Measurements from ENCODE around the gene ARID3C.

The ARID3C gene

DNA sequence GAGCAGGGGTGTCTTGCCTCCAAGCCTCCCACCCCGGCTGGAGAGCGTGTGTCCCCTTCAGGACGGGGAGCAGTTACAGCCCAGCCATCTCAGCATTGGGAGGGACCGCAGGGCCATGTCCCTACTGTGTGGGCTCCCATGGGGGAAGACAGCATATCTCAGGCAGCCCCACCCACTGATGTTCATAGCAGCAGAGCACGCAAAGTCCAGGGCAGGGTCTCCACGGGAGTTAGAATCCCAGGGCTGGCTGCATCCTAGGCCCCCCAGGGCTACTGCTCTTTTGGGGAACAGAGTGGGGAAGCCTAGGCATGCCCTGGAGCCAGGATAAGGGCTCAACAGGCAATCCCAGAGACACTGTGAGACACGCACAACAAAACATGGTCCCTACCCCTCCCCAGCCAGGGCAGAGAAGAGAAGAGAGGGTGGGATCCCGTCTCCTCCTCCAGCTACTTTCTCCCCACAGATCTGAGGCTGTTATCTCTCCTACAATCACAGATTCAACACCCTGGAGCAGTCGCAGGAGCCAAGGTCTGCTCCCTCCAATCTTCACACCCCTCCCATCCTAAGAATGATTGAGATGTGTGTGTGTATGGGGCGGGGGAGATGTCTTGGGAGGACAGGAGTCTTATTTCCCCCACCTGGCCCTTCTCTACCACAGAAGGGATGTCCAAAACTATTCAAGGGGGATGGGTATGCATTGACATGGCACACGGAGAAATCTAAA is 42.8 kb downstream of the ARID3C start:
- TF ChIP-seq OSR1 (CRISPR knock-in tag; IDR thresholded peaks at IDR 0.05) = no peak
- no peak for TF ChIP-seq CSDC2 (CRISPR knock-in tag; IDR thresholded peaks at IDR 0.05)
- no peak for TF ChIP-seq ISL1 (CRISPR knock-in tag; IDR thresholded peaks at IDR 0.05)
- TF ChIP-seq TOX (CRISPR knock-in tag; IDR thresholded peaks at IDR 0.05; ENCODE audit: borderline replicate concordance) = no peak
- no peak for ATAC-seq

DNA sequence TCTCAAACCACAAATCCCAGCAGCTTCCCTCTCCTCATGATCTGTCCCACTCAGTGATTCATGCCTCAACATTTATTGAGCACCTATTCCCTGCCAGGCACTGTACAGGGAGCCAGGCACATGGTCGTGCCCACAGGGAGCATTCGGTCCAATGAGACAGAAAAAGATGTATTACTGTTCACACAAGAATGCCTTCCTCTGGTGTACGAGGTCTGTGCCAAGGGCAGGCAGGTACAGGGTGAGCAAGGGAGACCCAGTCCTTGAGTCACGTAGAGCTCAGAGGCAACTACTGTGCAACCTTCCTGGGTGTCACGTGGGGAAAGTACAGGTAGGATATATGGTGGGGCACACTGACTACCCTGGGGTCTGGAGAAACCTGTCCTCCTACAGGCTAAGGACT is 43.9 kb downstream of the ARID3C start:
- ATAC-seq = no peak
- TF ChIP-seq ESRRG (CRISPR knock-in tag; IDR thresholded peaks at IDR 0.05) (no peak), RARB (CRISPR knock-in tag; IDR thresholded peaks at IDR 0.05) (no peak), ZFP3 (CRISPR knock-in tag; IDR thresholded peaks at IDR 0.05) (no peak), ZC3H10 (CRISPR knock-in tag; IDR thresholded peaks at IDR 0.05) (no peak), TOX (CRISPR knock-in tag; IDR thresholded peaks at IDR 0.05; ENCODE audit: borderline replicate concordance) (no peak), OSR1 (CRISPR knock-in tag; IDR thresholded peaks at IDR 0.05) (no peak), ZFP30 (CRISPR knock-in tag; IDR thresholded peaks at IDR 0.05) (no peak)
- TF ChIP-seq, protein P1, sequence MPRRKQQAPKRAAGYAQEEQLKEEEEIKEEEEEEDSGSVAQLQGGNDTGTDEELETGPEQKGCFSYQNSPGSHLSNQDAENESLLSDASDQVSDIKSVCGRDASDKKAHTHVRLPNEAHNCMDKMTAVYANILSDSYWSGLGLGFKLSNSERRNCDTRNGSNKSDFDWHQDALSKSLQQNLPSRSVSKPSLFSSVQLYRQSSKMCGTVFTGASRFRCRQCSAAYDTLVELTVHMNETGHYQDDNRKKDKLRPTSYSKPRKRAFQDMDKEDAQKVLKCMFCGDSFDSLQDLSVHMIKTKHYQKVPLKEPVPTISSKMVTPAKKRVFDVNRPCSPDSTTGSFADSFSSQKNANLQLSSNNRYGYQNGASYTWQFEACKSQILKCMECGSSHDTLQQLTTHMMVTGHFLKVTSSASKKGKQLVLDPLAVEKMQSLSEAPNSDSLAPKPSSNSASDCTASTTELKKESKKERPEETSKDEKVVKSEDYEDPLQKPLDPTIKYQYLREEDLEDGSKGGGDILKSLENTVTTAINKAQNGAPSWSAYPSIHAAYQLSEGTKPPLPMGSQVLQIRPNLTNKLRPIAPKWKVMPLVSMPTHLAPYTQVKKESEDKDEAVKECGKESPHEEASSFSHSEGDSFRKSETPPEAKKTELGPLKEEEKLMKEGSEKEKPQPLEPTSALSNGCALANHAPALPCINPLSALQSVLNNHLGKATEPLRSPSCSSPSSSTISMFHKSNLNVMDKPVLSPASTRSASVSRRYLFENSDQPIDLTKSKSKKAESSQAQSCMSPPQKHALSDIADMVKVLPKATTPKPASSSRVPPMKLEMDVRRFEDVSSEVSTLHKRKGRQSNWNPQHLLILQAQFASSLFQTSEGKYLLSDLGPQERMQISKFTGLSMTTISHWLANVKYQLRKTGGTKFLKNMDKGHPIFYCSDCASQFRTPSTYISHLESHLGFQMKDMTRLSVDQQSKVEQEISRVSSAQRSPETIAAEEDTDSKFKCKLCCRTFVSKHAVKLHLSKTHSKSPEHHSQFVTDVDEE (CRISPR knock-in tag; IDR thresholded peaks at IDR 0.05) = no peak
- TF ChIP-seq, protein P2, sequence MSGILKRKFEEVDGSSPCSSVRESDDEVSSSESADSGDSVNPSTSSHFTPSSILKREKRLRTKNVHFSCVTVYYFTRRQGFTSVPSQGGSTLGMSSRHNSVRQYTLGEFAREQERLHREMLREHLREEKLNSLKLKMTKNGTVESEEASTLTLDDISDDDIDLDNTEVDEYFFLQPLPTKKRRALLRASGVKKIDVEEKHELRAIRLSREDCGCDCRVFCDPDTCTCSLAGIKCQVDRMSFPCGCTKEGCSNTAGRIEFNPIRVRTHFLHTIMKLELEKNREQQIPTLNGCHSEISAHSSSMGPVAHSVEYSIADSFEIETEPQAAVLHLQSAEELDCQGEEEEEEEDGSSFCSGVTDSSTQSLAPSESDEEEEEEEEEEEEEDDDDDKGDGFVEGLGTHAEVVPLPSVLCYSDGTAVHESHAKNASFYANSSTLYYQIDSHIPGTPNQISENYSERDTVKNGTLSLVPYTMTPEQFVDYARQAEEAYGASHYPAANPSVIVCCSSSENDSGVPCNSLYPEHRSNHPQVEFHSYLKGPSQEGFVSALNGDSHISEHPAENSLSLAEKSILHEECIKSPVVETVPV (CRISPR knock-in tag; IDR thresholded peaks at IDR 0.05) = no peak
- TF ChIP-seq, protein P3, sequence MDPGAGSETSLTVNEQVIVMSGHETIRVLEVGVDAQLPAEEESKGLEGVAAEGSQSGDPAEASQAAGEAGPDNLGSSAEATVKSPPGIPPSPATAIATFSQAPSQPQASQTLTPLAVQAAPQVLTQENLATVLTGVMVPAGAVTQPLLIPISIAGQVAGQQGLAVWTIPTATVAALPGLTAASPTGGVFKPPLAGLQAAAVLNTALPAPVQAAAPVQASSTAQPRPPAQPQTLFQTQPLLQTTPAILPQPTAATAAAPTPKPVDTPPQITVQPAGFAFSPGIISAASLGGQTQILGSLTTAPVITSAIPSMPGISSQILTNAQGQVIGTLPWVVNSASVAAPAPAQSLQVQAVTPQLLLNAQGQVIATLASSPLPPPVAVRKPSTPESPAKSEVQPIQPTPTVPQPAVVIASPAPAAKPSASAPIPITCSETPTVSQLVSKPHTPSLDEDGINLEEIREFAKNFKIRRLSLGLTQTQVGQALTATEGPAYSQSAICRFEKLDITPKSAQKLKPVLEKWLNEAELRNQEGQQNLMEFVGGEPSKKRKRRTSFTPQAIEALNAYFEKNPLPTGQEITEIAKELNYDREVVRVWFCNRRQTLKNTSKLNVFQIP (CRISPR knock-in tag; IDR thresholded peaks at IDR 0.05; ENCODE audit: borderline replicate concordance, low read depth) = no peak
- TF ChIP-seq, protein P4, sequence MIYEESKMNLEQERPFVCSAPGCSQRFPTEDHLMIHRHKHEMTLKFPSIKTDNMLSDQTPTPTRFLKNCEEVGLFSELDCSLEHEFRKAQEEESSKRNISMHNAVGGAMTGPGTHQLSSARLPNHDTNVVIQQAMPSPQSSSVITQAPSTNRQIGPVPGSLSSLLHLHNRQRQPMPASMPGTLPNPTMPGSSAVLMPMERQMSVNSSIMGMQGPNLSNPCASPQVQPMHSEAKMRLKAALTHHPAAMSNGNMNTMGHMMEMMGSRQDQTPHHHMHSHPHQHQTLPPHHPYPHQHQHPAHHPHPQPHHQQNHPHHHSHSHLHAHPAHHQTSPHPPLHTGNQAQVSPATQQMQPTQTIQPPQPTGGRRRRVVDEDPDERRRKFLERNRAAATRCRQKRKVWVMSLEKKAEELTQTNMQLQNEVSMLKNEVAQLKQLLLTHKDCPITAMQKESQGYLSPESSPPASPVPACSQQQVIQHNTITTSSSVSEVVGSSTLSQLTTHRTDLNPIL (CRISPR knock-in tag; IDR thresholded peaks at IDR 0.05; ENCODE audit: low read depth) = no peak

DNA sequence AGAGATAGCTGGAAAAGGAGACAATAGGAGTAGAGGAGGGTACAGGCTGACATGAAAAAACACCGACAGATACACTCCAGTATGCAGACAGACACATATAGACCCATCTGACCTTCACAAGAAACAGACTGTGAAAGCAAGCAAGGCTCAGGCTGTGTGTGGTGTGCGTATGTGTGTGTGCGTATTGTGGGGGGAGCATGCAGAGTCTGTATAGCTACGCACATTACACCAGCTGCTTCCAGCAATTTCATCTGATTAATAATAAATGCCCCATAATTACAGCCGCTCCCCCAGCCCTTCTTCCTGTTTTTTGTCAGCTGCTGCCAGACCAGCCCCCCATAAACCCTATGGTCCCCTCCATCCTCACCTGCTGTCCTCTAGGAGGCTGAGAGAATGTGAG is 46.1 kb downstream of the ARID3C start:
- TF ChIP-seq RARB (CRISPR knock-in tag; IDR thresholded peaks at IDR 0.05) (no peak), ZNF565 (CRISPR knock-in tag; conservative IDR thresholded peaks at IDR 0.05; ENCODE audit: low read depth) (no peak), ZFP3 (CRISPR knock-in tag; IDR thresholded peaks at IDR 0.05) (no peak), OSR1 (CRISPR knock-in tag; IDR thresholded peaks at IDR 0.05) (no peak), CSDC2 (CRISPR knock-in tag; IDR thresholded peaks at IDR 0.05) (no peak), ZC3H10 (CRISPR knock-in tag; IDR thresholded peaks at IDR 0.05) (no peak), ISL1 (CRISPR knock-in tag; IDR thresholded peaks at IDR 0.05) (no peak), ZNF8 (CRISPR knock-in tag; IDR thresholded peaks at IDR 0.05) (no peak), BACH2 (CRISPR knock-in tag; IDR thresholded peaks at IDR 0.05; ENCODE audit: borderline replicate concordance) (no peak), ZNF70 (CRISPR knock-in tag; IDR thresholded peaks at IDR 0.05) (no peak), TOX (CRISPR knock-in tag; IDR thresholded peaks at IDR 0.05; ENCODE audit: borderline replicate concordance) (no peak), GLIS3 (CRISPR knock-in tag; IDR thresholded peaks at IDR 0.05) (no peak), ESRRG (CRISPR knock-in tag; IDR thresholded peaks at IDR 0.05) (no peak), SNAI2 (CRISPR knock-in tag; IDR thresholded peaks at IDR 0.05) (no peak)
- TF ChIP-seq, protein P1 (CRISPR knock-in tag; IDR thresholded peaks at IDR 0.05) = no peak
- TF ChIP-seq, protein P4 (CRISPR knock-in tag; IDR thresholded peaks at IDR 0.05; ENCODE audit: low read depth) = no peak
- TF ChIP-seq, protein P3 (CRISPR knock-in tag; IDR thresholded peaks at IDR 0.05; ENCODE audit: borderline replicate concordance, low read depth) = no peak
- TF ChIP-seq, protein P2 (CRISPR knock-in tag; IDR thresholded peaks at IDR 0.05) = no peak
- ATAC-seq = no peak

All from SK-N-SH treated with all-trans-retinoic acid at 6 μM for 48 hours (cell line).